GM10266 (cell line): ENCODE data around the gene FAM217B.

ENCODE experiments used
- DNase-seq: peaks from one replicate; pipeline ENCODE4 v3.0.0; 2012; ENCODE audit errors: extremely low spot score
- TF ChIP-seq, protein P1 (sequence below): IDR thresholded peaks from 2 replicates; pipeline ENCODE4 v1.5.1; 2012; ENCODE audit warnings: mild to moderate bottlenecking, low read depth; ENCODE audit not compliant: control insufficient read depth, insufficient read depth; ENCODE audit errors: missing control alignments

The FAM217B gene

DNA sequence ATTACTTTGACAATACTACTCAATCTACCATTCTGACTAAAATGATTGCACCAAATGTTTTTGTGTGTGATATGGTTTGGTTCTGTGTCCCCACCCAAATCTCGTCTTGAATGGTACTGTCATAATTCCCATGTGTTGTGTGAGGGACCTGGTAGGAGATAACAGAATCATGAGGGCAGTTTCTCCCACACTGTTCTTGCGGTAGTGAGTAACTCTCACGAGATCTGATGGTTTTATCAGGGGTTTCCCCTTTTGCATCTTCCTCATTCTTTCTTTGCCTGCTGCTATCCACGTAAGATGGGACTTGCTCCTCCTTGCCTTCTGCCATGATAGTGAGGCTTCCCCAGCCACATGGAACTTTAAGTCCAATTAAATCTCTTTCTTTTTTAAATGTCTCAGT lies 27.6 kb upstream of the FAM217B start:
- DNase-seq = no peak
- TF ChIP-seq, protein P1, sequence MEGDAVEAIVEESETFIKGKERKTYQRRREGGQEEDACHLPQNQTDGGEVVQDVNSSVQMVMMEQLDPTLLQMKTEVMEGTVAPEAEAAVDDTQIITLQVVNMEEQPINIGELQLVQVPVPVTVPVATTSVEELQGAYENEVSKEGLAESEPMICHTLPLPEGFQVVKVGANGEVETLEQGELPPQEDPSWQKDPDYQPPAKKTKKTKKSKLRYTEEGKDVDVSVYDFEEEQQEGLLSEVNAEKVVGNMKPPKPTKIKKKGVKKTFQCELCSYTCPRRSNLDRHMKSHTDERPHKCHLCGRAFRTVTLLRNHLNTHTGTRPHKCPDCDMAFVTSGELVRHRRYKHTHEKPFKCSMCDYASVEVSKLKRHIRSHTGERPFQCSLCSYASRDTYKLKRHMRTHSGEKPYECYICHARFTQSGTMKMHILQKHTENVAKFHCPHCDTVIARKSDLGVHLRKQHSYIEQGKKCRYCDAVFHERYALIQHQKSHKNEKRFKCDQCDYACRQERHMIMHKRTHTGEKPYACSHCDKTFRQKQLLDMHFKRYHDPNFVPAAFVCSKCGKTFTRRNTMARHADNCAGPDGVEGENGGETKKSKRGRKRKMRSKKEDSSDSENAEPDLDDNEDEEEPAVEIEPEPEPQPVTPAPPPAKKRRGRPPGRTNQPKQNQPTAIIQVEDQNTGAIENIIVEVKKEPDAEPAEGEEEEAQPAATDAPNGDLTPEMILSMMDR = no peak

DNA sequence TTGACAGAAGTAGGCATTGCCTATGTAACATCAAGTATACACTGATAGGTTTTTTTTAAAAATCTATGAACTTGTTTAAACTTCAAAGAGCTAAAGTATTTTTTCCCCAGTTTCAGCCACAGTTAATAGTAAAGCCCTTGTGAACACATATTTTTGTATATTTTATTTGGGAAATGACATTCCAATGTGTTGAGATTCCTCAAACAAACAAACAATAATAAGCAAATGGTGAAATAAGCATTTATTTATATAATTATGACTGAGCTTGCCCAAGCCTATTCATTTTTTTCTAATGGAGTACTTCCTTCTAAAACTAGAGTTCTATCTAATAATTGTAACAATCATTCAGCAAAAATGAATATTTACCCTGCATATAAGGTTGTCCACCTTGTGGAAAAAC lies 19.2 kb upstream of the FAM217B start:
- DNase-seq = no peak
- TF ChIP-seq, protein P1 = no peak

DNA sequence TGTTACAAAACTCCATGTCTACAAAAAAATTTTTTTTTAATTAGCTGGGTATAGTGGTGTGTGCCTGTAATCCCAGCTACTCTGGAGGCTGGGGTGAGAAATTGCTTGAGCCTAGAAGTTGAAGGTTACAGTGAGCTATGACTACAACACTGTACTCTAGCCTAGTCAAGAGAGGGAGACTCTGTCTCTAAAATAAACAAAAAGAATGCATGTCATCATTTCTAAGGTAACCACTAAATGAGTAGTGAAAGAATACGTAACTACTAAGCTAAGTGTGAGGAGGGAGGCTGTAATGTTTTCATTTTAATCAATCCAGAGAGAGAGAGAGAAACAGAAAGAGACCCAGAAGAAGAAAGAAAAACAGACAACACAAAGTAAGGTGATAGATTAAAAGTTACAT lies 16.7 kb upstream of the FAM217B start:
- no peak for DNase-seq
- TF ChIP-seq, protein P1 = no peak

DNA sequence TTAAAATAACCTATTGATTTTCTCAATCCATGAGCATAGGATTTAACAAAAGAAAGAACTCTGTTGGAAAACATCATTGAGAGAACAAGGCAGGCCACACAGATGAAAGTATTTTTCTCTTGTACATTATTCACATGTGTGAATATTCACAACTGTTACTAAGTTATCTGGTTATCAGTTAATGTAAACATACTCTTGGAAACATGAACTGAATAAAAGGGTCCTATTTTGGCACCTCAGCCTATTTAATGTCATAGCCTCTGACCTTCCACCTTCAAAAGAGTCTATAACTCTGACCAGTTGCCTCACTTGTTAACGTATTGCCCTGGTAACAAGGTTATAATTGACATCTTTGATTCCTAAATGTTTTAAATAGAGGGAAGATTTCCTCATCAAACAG lies 14.8 kb upstream of the FAM217B start:
- DNase-seq = no peak
- TF ChIP-seq, protein P1 = no peak

DNA sequence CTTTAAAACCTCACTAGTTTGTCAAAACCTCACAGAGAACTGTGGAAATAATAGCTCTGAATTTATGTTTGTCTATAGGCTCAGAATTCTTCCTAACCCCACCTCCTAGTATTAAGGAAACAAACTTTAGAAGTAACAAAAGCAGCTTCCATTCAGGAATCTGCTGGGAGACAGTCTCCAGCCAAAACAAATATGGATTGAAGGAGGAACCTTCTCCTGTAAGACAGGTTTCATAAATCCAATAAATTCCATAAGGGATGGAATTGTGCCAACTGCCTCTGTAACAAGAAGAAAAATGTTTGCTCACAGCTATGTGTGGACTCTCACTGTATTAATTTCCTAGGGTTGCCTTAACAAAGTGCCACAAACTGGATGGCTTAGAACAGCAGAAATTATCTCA lies 14.3 kb upstream of the FAM217B start:
- no peak for DNase-seq
- TF ChIP-seq, protein P1 = no peak

DNA sequence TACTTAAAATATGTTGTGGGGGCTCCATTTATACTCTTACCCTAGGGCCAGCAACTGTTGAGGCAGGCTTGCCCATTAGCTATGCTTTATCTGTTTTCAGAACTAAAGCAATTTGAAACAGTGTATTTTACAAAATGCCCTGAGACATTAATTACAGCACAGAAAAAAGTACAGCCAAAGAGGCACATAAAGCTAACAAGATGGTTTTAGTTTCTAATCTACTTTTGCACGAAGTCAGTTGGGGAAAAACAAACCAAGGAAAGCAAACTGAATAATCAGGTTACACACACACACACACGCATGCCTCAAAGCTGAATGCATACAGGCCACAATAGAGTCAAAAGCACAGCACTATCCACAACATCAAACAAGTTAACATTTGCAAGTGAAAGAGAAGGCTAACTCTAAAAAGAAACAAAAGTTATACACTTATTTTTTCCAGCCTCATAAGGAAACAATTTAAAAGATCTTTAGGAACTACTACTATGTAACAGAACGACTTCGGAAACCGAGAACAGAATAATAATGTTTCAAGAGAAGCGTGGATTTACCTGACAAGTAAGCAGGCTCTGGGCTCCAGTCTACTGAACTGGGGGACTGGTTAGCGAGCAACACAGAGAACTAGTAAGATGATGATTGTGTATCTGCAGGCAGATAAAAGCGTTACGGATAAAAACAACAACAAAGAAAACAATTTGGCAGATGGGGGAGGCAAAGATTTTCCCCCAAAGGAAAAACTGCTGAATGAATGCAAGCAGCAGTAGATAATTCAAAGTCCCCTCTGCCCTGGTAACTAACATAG lies 8.5 kb upstream of the FAM217B start:
- TF ChIP-seq, protein P1 = no peak
- no peak for DNase-seq

DNA sequence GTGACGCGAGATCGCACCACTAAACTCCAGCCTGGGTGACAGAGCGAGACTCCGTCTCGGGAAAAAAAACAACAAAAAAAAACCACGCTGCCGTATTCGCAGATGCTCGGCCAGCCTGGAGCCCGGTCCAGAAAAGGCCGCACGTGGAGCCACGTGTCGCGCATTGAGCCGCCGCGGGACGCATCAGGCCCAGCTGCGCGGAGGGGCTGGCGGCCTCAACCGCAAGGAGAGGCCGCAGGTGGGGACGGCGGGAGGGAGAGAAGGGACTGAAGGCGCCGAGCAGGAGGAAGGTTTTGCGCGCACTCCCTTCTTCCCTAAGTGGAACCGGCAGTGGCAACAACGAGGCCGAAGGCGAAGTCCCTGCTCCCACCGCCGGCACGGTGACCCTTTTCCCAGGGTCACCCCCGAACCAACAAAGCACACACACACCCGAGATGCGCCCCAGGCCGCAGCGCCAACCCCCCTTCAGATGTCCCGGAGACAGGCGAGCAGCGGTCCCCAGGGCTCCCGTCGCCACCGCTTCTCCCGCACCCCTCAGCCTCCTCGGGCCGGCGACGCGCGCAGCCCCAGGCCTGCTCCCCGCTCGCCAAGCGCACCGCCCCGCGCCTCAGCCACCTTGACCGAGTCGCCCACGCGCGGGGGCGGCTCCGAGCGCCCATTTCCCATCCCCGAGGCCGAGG lies 7.4 kb upstream of the FAM217B start:
- no peak for DNase-seq
- TF ChIP-seq, protein P1 = no peak
